HL-60 (cell line): ENCODE measurements around the gene SV2C.

Source experiments
- GABPA ChIP-seq: IDR thresholded peaks from 2 replicates; pipeline ENCODE4 v1.6.1; 2012; ENCODE audit warnings: low read depth
- TF ChIP-seq, protein P1 (sequence below): IDR thresholded peaks from one replicate; pipeline ENCODE4 v1.5.1; 2011; ENCODE audit warnings: low read length, control low read depth, inconsistent platforms; ENCODE audit not compliant: insufficient read depth

DNA sequence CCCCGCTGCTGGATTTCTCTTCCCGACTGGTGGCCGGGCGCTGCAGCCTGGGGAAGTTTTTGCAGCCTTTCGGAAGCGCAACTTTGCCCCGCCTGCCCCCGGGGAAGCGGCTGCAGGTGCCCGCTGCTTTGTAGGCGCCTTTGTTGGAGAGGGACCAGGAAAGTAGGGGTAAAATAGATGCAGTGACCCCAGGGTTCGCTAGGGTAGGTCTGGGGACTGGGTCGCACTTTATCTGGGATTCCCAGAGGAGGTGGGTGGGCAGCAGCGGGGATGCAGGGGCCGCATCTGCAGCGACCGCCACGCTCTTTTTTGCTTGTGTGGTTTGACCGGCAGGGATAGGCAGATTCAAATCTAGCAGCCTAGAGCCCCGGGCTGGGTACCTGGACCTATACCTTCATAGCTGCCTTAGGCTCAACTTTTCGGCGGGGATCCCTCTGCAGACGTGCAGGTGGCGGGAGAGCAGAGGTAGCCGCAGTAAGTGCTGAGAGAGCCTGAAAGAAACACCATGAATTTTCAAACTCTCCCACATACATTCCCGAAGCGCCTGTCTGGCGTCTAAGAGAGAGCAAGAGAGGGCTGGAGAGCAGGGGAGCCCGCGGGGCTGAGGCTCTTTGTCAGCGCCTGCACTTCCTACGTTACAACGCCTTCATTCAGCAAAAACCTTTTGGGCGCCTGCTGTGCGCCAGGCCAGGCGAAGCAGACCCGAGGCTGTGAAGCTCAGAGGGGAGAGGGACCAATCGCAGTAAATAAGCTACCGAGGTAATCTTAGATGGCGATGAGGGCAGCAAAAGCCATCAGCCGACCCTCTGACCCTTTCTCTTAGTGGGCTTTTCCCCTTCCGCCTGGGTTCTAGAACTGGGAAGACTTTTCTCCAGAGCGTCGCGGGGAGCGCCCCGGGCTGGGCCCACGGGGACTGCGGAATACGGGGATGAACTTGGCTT is 642 bp downstream of the SV2C start:
- no peak for TF ChIP-seq GABPA
- TF ChIP-seq, protein P1, sequence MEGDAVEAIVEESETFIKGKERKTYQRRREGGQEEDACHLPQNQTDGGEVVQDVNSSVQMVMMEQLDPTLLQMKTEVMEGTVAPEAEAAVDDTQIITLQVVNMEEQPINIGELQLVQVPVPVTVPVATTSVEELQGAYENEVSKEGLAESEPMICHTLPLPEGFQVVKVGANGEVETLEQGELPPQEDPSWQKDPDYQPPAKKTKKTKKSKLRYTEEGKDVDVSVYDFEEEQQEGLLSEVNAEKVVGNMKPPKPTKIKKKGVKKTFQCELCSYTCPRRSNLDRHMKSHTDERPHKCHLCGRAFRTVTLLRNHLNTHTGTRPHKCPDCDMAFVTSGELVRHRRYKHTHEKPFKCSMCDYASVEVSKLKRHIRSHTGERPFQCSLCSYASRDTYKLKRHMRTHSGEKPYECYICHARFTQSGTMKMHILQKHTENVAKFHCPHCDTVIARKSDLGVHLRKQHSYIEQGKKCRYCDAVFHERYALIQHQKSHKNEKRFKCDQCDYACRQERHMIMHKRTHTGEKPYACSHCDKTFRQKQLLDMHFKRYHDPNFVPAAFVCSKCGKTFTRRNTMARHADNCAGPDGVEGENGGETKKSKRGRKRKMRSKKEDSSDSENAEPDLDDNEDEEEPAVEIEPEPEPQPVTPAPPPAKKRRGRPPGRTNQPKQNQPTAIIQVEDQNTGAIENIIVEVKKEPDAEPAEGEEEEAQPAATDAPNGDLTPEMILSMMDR: no peak
